RPMI8226 (cell line): Measurements from ENCODE around the gene WDTC1.
A peak's percentile ranks its signal among the peaks of the same experiment; 100 is the strongest.

Source experiments
- DNase-seq: peaks from one replicate; pipeline ENCODE4 v3.0.0-alpha.2; 2015

The WDTC1 gene

DNA sequence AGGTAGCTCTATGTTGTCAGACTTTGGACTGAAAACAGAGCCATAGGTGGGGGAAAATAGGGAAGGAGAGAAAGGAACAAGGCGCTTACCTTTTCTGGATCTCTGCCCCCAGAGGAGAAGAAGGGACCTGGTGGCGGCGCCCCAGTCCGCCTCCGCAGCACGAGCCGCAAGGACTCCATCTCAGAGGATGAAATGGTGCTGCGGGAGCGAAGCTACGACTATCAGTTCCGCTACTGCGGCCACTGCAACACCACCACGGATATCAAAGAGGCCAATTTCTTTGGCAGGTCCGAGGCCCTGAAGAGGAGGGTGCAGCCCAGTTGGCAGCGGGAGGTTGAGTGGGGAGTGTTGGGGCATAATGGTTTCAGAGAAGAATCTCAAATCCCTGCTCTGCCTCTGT lies 69.1 kb downstream of the WDTC1 start:
- DNase-seq: no peak

DNA sequence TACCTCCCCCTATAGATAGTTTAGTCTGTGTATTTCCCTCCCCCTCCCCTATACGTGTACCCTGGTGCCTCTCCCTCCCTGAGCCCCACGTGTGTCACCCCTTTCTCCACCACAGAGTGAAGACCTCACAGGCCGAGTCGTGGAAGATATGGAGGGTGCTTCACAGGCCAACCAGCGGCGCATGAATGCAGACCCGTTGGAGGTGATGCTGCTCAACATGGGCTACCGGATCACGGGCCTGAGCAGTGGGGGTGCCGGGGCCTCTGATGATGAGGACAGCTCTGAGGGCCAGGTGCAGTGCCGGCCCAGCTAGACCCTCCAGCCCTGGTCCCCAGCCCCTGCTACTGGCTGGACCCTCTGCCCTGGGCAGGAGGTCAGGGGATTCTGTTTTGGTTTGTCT lies 71.6 kb downstream of the WDTC1 start:
- DNase-seq: no peak

GRCh38 chr1:27306892-27307761 lies 72.7 kb downstream of the WDTC1 start:
- peak; percentile 89 for DNase-seq

DNA sequence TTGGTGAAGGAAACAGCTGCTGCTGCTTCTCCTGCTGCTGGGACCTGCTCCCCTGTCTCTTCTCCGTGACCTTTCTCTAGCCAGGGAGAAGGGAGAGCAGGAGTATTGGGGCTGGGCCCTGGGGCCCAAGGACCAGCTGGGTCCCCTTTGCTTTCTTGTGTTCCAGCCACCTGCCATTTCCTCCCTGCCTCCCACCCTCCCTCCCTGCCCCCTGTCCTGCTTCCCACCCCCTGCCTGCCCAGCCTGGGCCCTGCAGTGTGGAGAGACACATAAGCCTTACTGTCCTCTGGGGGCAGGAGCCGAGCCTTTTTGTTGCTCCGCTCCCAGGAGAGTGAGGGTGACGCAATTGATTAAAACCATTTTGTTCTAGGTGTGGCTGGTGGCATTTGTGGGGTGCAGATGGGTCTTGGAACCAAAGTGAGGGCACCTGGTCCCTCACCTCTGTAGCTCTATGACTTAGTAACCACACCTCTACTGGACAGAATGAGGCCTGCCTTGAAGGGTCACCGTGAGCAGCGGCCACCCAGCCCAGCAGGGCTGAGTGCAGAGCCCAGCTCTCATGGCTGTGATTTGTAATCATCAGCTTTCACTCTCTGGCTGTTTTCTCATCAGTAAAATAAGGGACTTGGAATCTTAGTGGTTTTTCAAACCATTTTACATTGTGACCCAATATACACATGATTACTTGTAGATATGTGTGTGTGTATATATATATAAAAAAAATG lies 73.6 kb downstream of the WDTC1 start:
- DNase-seq: no peak

- no peak for DNase-seq
Measured at GRCh38 chr1:27314169-27314568, 79.7 kb downstream of the WDTC1 start.

DNA sequence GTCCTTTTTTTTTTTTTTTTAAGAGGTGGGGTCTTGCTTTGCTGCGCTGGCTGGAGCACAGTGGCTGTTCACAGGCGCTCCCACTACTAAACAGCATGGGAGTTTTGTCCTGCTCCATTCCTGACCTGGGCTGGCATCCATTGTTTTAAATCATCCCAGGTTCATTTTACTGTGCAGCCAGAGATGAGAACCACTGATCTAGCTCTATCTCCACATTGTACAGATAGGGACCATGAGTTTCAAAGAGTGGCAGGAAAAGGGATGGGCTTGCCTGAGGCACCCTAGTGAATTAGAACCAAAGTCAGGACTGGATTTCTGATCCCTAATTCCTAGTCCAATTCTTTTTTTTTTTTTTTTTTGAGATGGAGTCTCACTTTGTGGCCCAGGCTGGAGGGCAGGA lies 80.3 kb downstream of the WDTC1 start:
- DNase-seq: no peak

- no peak for DNase-seq
Measured at GRCh38 chr1:27316860-27317259, 82.4 kb downstream of the WDTC1 start.

- DNase-seq: no peak
Measured at GRCh38 chr1:27318136-27318535, 83.7 kb downstream of the WDTC1 start.

GRCh38 chr1:27318596-27318995 lies 84.2 kb downstream of the WDTC1 start:
- DNase-seq: no peak

GRCh38 chr1:27321813-27322568 lies 87.6 kb downstream of the WDTC1 start, which contains the start of gene TMEM222:
Gene TMEM222, plus strand, starts transcription at chr1:27322163. Its CDS starts 35 bp downstream, at chr1:27322198.
- DNase-seq: peak; percentile 99

DNA sequence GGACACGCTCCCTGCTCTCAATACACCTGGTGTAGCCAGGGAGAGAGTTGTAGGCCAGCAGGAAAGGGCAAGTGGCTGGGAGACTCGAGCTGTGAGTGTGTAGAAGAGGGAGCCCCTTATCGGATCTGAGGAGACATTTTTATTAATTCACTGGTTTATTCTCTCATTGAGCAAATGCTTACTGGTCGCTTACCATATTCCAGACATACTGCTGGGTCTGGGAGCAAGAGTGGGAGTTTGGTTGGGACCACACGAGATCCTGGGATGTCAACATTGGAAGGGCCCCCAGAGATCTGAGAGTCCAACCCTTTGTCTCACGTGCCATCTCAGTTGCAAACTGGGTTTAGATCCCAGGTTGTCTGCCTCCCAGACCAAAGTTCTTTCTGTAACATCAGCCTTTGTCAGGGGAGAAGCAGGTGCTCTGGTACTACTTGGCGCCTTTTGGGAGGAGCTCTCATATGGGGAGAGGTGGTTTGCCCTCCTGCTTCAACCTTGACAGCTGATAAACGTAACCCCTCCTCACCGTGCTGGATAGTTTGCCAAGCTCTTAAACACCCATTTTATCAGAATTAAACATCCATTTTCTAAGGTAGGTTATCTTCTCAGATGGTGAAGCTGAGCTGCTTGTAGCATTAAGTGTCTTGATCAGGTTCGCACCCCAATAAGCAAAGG lies 88.3 kb downstream of the WDTC1 start:
- DNase-seq: no peak

DNA sequence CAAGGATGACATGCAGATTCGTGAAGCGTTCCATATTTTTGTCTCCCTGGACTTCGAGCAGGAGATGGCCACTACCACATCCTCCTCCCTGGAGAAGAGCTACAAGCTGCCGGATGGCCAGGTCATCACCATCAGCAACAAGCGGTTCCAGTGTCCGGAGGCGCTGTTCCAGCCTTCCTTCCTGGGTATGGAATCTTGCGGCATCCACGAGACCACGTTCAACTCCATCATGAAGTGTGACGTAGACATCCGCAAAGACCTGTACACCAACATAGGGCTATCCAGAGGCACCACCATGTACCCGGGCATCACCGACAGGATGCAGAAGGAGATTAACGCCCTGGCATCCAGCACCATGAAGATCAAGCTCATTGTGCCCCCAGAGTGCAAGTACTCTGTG lies 90.9 kb downstream of the WDTC1 start:
- no peak for DNase-seq

- no peak for DNase-seq
Measured at GRCh38 chr1:27327964-27328363, 93.5 kb downstream of the WDTC1 start.

DNA sequence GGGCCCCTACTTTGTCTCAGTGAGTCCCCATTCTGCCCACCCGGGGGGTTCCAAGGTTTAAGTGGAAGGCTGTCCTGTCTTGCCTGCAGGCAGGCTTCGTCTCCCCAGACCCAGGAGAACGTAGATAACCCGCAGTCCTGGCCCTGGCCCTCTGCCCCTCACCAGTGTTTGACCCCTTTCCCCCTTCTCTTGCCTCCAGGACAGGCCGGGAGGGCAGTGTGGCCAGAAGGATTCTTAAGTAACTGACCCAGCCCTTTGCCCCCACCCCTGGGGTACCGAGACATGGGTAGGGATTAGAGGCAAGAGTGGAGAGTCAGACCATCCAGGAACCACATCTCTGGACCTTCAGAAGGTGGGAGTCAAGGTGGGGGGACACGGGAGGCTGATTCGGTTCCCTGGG lies 96.4 kb downstream of the WDTC1 start:
- DNase-seq: no peak

DNA sequence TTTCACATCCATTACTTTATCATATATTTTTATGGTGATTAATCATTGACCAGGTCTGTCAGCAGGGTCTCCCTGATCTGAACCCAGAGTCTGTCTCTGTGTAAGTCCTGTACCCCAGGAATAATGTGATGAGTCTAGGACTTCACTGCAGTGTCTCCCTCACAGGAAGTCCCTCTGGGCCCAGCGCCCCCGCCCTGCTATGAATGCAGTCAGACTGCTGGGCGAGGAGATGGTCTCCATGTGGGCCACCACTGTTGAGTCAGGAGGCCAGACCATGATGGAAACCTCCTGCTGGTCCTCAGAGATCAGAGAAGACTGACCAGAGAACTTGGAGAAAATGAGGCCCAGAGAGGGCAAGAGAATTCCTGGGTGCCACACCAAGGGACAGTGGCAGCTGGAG lies 97.0 kb downstream of the WDTC1 start:
- DNase-seq: no peak

- DNase-seq: no peak
Measured at GRCh38 chr1:27331922-27332321, 97.5 kb downstream of the WDTC1 start.

DNA sequence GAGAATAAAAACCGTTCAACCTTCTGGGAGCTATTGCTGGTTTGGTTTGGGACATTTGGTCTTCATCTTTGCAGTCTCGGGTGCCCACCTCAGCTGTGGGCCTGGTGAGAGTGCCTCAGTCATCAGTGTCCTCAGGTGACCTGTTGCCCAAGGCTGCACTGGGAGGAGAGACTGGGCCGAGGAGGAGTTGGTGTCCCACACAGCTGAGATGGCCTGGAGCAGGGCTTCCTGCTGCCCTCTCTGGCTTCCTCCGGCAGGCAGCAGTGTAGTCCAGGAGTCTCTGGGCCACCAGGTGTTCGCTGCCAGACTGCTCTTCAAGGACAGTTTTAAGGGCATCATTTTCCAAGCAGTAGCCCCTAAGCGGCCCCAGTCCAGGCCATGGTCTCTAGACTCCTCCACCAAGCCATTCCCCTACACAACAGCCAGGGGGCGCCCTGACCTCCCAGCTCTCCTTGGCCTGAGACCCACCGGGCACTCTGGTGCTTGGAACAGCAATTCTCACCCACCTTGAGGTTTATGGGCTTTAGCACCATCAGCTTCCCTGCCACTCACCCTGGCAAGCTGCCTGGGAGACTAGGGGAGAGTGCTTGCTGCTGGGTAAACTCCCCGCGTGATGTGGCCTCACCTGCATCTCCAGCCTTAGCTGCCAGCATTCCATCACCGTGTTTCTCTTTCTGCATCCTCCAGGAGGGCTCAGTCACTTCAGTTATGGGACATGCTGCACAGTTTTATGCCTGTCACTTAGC lies 98.3 kb downstream of the WDTC1 start:
- DNase-seq: peak; percentile 61

DNA sequence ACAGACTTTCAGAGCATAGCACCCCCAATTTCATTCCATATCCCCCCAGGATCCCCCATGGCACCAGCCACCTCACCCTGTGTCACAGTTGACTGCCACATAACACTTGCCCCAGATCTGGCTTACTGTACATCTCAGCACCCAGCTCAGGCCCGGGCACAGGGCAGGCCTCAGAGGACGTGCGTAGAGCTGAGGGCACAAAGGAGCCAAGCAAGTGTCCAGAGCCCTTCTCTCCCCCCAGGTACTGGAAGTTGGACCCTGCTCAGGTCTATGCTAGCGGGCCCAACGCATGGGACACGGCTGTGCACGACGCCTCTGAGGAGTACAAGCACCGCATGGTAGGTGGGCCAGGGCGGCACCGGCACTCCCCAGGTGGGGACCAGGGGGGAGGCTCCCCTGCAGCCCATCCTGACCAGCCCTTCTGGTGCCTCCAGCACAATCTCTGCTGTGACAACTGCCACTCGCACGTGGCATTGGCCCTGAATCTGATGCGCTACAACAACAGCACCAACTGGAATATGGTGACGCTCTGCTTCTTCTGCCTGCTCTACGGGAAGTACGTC lies 99.4 kb downstream of the WDTC1 start:
- DNase-seq: no peak

DNA sequence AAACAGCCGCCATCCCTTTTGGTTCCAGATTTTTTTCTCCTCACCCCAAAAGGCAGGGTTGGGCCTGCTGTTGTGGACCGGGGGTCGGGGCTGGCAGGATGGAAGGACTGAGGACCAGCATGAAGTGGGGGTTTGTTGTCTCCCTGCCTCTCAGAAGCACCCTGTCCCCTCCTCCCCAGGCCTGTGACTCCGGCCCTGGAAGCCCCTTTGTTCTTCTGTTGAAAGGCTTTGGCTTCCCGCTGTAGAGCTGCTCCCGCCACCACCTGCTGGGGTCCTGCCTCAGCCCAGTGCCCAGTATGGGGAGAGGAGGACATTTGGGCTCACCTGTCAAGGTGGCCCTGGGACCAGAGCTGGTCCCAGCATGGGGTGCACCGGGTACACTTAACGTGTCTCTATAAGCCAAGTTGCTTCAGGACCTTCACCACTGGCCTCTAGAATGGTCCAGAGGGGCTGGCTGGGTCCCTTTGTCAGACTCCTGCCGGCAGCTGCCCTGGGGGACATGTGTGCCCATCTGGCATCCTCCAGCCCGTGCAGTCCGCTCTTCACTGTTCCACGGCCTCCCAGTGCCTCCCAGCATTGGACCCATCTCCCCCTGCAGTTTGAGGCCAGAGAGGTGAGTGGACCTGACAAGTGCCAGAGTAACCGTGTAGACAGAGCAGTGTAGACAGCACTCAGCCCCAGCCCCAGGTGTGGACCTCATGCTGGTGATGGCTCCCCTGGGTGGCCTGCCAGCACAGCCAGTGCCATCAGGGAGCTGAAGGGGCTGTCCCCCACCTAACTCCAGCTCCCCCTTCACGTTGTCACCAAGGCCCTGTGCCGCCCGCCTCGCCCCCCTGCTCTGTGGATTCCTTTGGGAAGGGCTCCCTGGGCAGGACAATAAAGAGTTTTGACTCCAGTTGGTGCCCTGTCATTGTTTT lies 101.3 kb downstream of the WDTC1 start:
- DNase-seq: no peak

GRCh38 chr1:27336756-27337155 lies 102.3 kb downstream of the WDTC1 start:
- DNase-seq: no peak

- no peak for DNase-seq
Measured at GRCh38 chr1:27338751-27339150, 104.3 kb downstream of the WDTC1 start.
